Measurements from ENCODE around the gene IL16.

- TF ChIP-seq CTCF (IDR thresholded peaks at IDR 0.05) (no peak), POLR2A (IDR thresholded peaks at IDR 0.05) (no peak)
These were observed 104.7 kb downstream of the IL16 start for GRCh38 chr15:81301385-81301784.
